ENCODE measurements around the gene DSC3. TPM values are rescaled to one million over a fixed set of nuclear protein-coding genes. Genes with fewer than 3 reads are reported as not detected.
"Not testable (repeated sequence)": the region's sequence is repeated elsewhere in the genome, so short reads cannot be mapped to it uniquely, and the experiment has no call there.

The DSC3 gene
- total RNA-seq, 2 donors from 2014 or later, result 13.5 to 32.1 TPM

- Histone ChIP-seq H3K36me3 (no peaks in the 10 kb centered on the region), H3K27ac (no peak overlapping the region), H3K27me3 (replicated peaks; ENCODE audit: insufficient read depth) (no peaks in the 10 kb centered on the region), H3K4me3 (no peak overlapping the region), H3K4me1 (replicated peaks) (no peaks in the 10 kb centered on the region), H3K9me3 (no peaks in the 10 kb centered on the region)
- 84% methylated on average over 4 of the region's 4 CpGs for WGBS
- intact Hi-C loops (cut with DNase I), result no loop called here
- TF ChIP-seq CTCF (IDR thresholded peaks at IDR 0.05), result no peak
- no peak for TF ChIP-seq POLR2A (IDR thresholded peaks at IDR 0.05)
- no peak for TF ChIP-seq POLR2AphosphoS5 (IDR thresholded peaks at IDR 0.05)
- DNase-seq (ENCODE audit: low spot score), result no peak
These were observed 54.1 kb downstream of the DSC3 start for GRCh38 chr18:30988440-30988839.

GRCh38 chr18:30987467-30988241 is 54.9 kb downstream of the DSC3 start:
- H3K4me3 ChIP-seq, result no peak overlapping the region
- no peaks in the 10 kb centered on the region for H3K9me3 ChIP-seq
- WGBS, result 38% methylated on average over 4 of the region's 4 CpGs
- H3K4me1 ChIP-seq (replicated peaks), result no peaks in the 10 kb centered on the region
- intact Hi-C loops (cut with DNase I), result no loop called here
- H3K36me3 ChIP-seq, result no peaks in the 10 kb centered on the region
- TF ChIP-seq CTCF (IDR thresholded peaks at IDR 0.05) (no peak), POLR2AphosphoS5 (IDR thresholded peaks at IDR 0.05) (peak; percentile 70)
- no peaks in the 10 kb centered on the region for H3K27me3 ChIP-seq (replicated peaks; ENCODE audit: insufficient read depth)
- DNase-seq (ENCODE audit: low spot score), result peak; percentile 73
- H3K27ac ChIP-seq, result no peak overlapping the region

GRCh38 chr18:30985753-30986152 is 56.8 kb downstream of the DSC3 start:
- Histone ChIP-seq H3K27ac (no peak overlapping the region), H3K4me3 (no peak overlapping the region), H3K9me3 (no peaks in the 10 kb centered on the region), H3K4me1 (replicated peaks) (no peaks in the 10 kb centered on the region), H3K36me3 (no peaks in the 10 kb centered on the region), H3K27me3 (replicated peaks; ENCODE audit: insufficient read depth) (no peaks in the 10 kb centered on the region)
- DNase-seq (ENCODE audit: low spot score), result no peak
- intact Hi-C loops (cut with DNase I), result no loop called here
- WGBS, result 88% methylated on average over 12 of the region's 12 CpGs
- TF ChIP-seq CTCF (IDR thresholded peaks at IDR 0.05) (no peak), POLR2AphosphoS5 (IDR thresholded peaks at IDR 0.05) (no peak), POLR2A (IDR thresholded peaks at IDR 0.05) (no peak)

GRCh38 chr18:30982285-30982992 is 60.1 kb downstream of the DSC3 start:
- H3K36me3 ChIP-seq, result no peaks in the 10 kb centered on the region
- intact Hi-C loops (cut with DNase I), result no loop called here
- H3K27me3 ChIP-seq (replicated peaks; ENCODE audit: insufficient read depth), result no peaks in the 10 kb centered on the region
- WGBS, result 68% methylated on average over 11 of the region's 11 CpGs
- no peak overlapping the region for H3K4me3 ChIP-seq
- H3K27ac ChIP-seq, result no peak overlapping the region
- no peaks in the 10 kb centered on the region for H3K4me1 ChIP-seq (replicated peaks)
- DNase-seq (ENCODE audit: low spot score), result no peak
- TF ChIP-seq CTCF (IDR thresholded peaks at IDR 0.05), result no peak
- TF ChIP-seq POLR2AphosphoS5 (IDR thresholded peaks at IDR 0.05), result no peak
- TF ChIP-seq POLR2A (IDR thresholded peaks at IDR 0.05), result no peak
- no peaks in the 10 kb centered on the region for H3K9me3 ChIP-seq

- H3K4me1 ChIP-seq (replicated peaks); DNase-seq (ENCODE audit: low spot score); H3K9me3 ChIP-seq; H3K27me3 ChIP-seq (replicated peaks; ENCODE audit: insufficient read depth); H3K4me3 ChIP-seq; H3K27ac ChIP-seq; H3K36me3 ChIP-seq; intact Hi-C loops (cut with DNase I): not testable (repeated sequence)
- WGBS, result 84% methylated on average over 4 of the region's 4 CpGs
These were observed 64.5 kb downstream of the DSC3 start for GRCh38 chr18:30978091-30978490.
